ENCODE results near the gene HYOU1. TPM values are rescaled to one million over a fixed set of nuclear protein-coding genes. Genes with fewer than 3 reads are reported as not detected.
"Not testable (repeated sequence)": the region's sequence is repeated elsewhere in the genome, so short reads cannot be mapped to it uniquely, and the experiment has no call there.

The HYOU1 gene
- total RNA-seq, 1 donor from 2014 or later, result 63.2 TPM

GRCh38 chr11:119087123-119087522, 30.1 kb upstream of the HYOU1 start:
- no peak for ATAC-seq

GRCh38 chr11:119085437-119085847, 28.4 kb upstream of the HYOU1 start:
- no peak for ATAC-seq

- ATAC-seq, result peak; percentile 95
Measured at GRCh38 chr11:119084663-119085436, 27.8 kb upstream of the HYOU1 start, which contains the start of gene HMBS. TSS of gene HMBS (plus strand) at chr11:119084881. CDS start at chr11:119085034, 153 bp downstream.

GRCh38 chr11:119081682-119082260, 24.8 kb upstream of the HYOU1 start:
- ATAC-seq, result no peak

- no peak for ATAC-seq
Measured at GRCh38 chr11:119078675-119079420, 21.8 kb upstream of the HYOU1 start.

GRCh38 chr11:119077839-119078238, 20.8 kb upstream of the HYOU1 start:
- ATAC-seq, result no peak

GRCh38 chr11:119067371-119068222, 10.6 kb upstream of the HYOU1 start, which contains the start of gene VPS11:
TSS of gene VPS11 (plus strand) at chr11:119067818. CDS start at chr11:119067824, 6 bp downstream.
- peak; percentile 99 for ATAC-seq

GRCh38 chr11:119065369-119065768, 8.4 kb upstream of the HYOU1 start:
- no peak for ATAC-seq

GRCh38 chr11:119062779-119063178, 5.8 kb upstream of the HYOU1 start:
- no peak for ATAC-seq

- ATAC-seq, result no peak
Measured at GRCh38 chr11:119061256-119061655, 4.3 kb upstream of the HYOU1 start.

- not testable (repeated sequence) for ATAC-seq
Measured at GRCh38 chr11:119059128-119059527, 2.1 kb upstream of the HYOU1 start.

- peak; percentile 73 for ATAC-seq
Measured at GRCh38 chr11:119056421-119056999, 495 bp downstream of the HYOU1 start.

GRCh38 chr11:119055901-119056300, 1.1 kb downstream of the HYOU1 start:
- no peak for ATAC-seq

- ATAC-seq, result no peak
Measured at GRCh38 chr11:119054418-119054817, 2.6 kb downstream of the HYOU1 start.

GRCh38 chr11:119052163-119052814, 4.7 kb downstream of the HYOU1 start:
- no peak for ATAC-seq

- no peak for ATAC-seq
Measured at GRCh38 chr11:119051440-119052162, 5.4 kb downstream of the HYOU1 start.

GRCh38 chr11:119049081-119049480, 7.9 kb downstream of the HYOU1 start:
- ATAC-seq, result no peak

GRCh38 chr11:119048644-119049043, 8.4 kb downstream of the HYOU1 start:
- no peak for ATAC-seq

- ATAC-seq, result no peak
Measured at GRCh38 chr11:119047205-119047604, 9.8 kb downstream of the HYOU1 start.

- ATAC-seq, result no peak
Measured at GRCh38 chr11:119046489-119046888, 10.5 kb downstream of the HYOU1 start.

- no peak for ATAC-seq
Measured at GRCh38 chr11:119044708-119045107, 12.3 kb downstream of the HYOU1 start.

Measured in esophagus mucosa (tissue), 1 donor.